Measurements from ENCODE around the gene EPB41L4B. TPM values are rescaled to one million over a fixed set of nuclear protein-coding genes. Genes with fewer than 3 reads are reported as not detected.

EPB41L4B gene
- total and polyA plus RNA-seq, 4 donors, result 6.0 to 14.5 (median 12.2) TPM

- ATAC-seq (ENCODE audit: insufficient read depth, low FRiP score), result peak; percentile 35
- DNase-seq, result peak; percentile 41 to 55 (median 51)
- Histone ChIP-seq H3K4me1 (ENCODE audit: control insufficient read depth in 5 of 5, insufficient read depth in 5 of 5, low read length in 5 of 5) (peaks cover 0 to 27% (median 4%) of the 10 kb centered on the region in 5 donors), H3K27me3 (ENCODE audit: control insufficient read depth in 3 of 3, insufficient read depth in 3 of 3, low read length in 2 of 3) (peaks cover 0 to 3% (median 0%) of the 10 kb centered on the region in 3 donors), H3K9me3 (ENCODE audit: control insufficient read depth in 4 of 4, insufficient read depth in 3 of 4, low read length in 3 of 4) (no peaks in the 10 kb centered on the region), H3K36me3 (ENCODE audit: control insufficient read depth in 4 of 4, insufficient read depth in 4 of 4, low read length in 4 of 4) (no peaks in the 10 kb centered on the region), H3K9ac (ENCODE audit: insufficient read depth in 1 of 2, low read length in 2 of 2) (peak overlapping the region in 1 of 2 donors; percentile 47), H3K27ac (ENCODE audit: low read depth in 1 of 2, low read length in 1 of 2) (peak overlapping the region in 1 of 2 donors; percentile 72), H3K4me3 (no peak overlapping the region)
- WGBS, 2 donors, result 38 to 56% methylated on average over 12 of the region's 12 CpGs
- TF ChIP-seq, protein P1, sequence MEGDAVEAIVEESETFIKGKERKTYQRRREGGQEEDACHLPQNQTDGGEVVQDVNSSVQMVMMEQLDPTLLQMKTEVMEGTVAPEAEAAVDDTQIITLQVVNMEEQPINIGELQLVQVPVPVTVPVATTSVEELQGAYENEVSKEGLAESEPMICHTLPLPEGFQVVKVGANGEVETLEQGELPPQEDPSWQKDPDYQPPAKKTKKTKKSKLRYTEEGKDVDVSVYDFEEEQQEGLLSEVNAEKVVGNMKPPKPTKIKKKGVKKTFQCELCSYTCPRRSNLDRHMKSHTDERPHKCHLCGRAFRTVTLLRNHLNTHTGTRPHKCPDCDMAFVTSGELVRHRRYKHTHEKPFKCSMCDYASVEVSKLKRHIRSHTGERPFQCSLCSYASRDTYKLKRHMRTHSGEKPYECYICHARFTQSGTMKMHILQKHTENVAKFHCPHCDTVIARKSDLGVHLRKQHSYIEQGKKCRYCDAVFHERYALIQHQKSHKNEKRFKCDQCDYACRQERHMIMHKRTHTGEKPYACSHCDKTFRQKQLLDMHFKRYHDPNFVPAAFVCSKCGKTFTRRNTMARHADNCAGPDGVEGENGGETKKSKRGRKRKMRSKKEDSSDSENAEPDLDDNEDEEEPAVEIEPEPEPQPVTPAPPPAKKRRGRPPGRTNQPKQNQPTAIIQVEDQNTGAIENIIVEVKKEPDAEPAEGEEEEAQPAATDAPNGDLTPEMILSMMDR (IDR thresholded peaks at IDR 0.05; ENCODE audit: control extremely low read depth, extremely low read depth), result no peak
Measured at GRCh38 chr9:109328978-109329637, 8.2 kb upstream of the EPB41L4B start.

GRCh38 chr9:109325089-109325488 is 4.2 kb upstream of the EPB41L4B start:
- H3K9me3 ChIP-seq (ENCODE audit: control insufficient read depth in 4 of 4, insufficient read depth in 3 of 4, low read length in 3 of 4), result no peaks in the 10 kb centered on the region
- no peak overlapping the region for H3K9ac ChIP-seq (ENCODE audit: insufficient read depth in 1 of 2, low read length in 2 of 2)
- DNase-seq (no peak), ATAC-seq (ENCODE audit: insufficient read depth, low FRiP score) (no peak)
- TF ChIP-seq, protein P1 (IDR thresholded peaks at IDR 0.05; ENCODE audit: control extremely low read depth, extremely low read depth), result no peak
- H3K36me3 ChIP-seq (ENCODE audit: control insufficient read depth in 4 of 4, insufficient read depth in 4 of 4, low read length in 4 of 4), result no peaks in the 10 kb centered on the region
- no peak overlapping the region for H3K4me3 ChIP-seq
- H3K4me1 ChIP-seq (ENCODE audit: control insufficient read depth in 5 of 5, insufficient read depth in 5 of 5, low read length in 5 of 5), result peaks cover 0 to 15% (median 4%) of the 10 kb centered on the region in 5 donors
- no peak overlapping the region for H3K27ac ChIP-seq (ENCODE audit: low read depth in 1 of 2, low read length in 1 of 2)
- peaks cover 0 to 9% (median 8%) of the 10 kb centered on the region in 3 donors for H3K27me3 ChIP-seq (ENCODE audit: control insufficient read depth in 3 of 3, insufficient read depth in 3 of 3, low read length in 2 of 3)

GRCh38 chr9:109323771-109324170 is 2.9 kb upstream of the EPB41L4B start:
- TF ChIP-seq, protein P1 (IDR thresholded peaks at IDR 0.05; ENCODE audit: control extremely low read depth, extremely low read depth), result no peak
- no peak overlapping the region for H3K27ac ChIP-seq (ENCODE audit: low read depth in 1 of 2, low read length in 1 of 2)

More at GRCh38 chr9:109323771-109324170, 2.9 kb upstream of the EPB41L4B start:
- Histone ChIP-seq H3K9me3 (ENCODE audit: control insufficient read depth in 4 of 4, insufficient read depth in 3 of 4, low read length in 3 of 4) (no peaks in the 10 kb centered on the region), H3K27me3 (ENCODE audit: control insufficient read depth in 3 of 3, insufficient read depth in 3 of 3, low read length in 2 of 3) (peaks cover 0 to 17% (median 10%) of the 10 kb centered on the region in 3 donors), H3K36me3 (ENCODE audit: control insufficient read depth in 4 of 4, insufficient read depth in 4 of 4, low read length in 4 of 4) (no peaks in the 10 kb centered on the region), H3K4me1 (ENCODE audit: control insufficient read depth in 5 of 5, insufficient read depth in 5 of 5, low read length in 5 of 5) (peaks cover 0 to 7% (median 1%) of the 10 kb centered on the region in 5 donors), H3K4me3 (no peak overlapping the region), H3K9ac (ENCODE audit: insufficient read depth in 1 of 2, low read length in 2 of 2) (no peak overlapping the region)
- DNase-seq (no peak), ATAC-seq (ENCODE audit: insufficient read depth, low FRiP score) (no peak)
- 81% methylated on average over 3 of the region's 3 CpGs for WGBS, 2 donors

All from lung (tissue), 12 donors.